Fibroblast of skin of abdomen (primary cell): ENCODE measurements around the gene SHANK1.

Experiments
- DNase-seq: peaks from one replicate; pipeline ENCODE4 v3.0.0-alpha.2; 2013

The SHANK1 gene

GRCh38 chr19:50711196-50711595, 8.4 kb downstream of the SHANK1 start:
- DNase-seq = no peak

DNA sequence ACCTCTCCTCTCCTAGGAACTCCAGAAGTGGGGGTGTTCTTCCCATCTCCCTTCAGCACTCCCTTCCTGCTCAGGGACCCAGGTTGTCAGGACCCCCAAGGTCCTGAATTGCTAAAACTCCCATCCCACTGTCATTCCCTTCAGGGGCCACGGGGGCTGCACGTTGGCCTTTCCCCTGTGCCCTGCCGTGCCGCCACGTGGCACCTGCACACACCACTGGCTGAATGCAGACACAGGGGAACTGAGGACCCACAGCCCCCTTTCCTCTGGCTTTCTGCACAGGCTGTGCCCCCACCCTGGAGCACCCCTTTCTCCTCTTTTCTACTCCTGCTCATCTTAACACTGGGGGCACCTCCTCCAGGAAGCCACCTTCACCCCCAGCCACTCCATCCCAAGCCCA, 9.0 kb downstream of the SHANK1 start:
- DNase-seq = no peak

DNA sequence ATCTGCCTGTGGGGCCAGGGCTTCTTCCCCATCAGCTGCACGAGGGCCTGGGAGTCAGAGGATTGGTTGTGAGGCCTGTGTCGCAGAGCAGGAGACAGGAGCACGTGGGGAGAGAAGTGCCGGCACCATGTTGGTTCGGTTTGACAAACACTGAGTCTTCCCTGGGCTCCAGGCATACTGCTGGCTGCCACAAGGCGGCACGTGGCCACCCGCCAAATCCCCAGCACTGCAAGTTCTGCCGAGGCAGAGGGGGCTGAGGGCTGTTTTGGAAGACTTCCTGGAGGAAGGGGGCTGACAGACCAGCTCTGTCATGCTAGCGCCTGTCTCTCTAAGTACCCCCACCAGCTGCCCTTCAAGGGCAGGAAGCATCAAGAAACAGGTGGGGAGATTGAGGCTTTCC, 9.5 kb downstream of the SHANK1 start:
- DNase-seq = no peak

GRCh38 chr19:50708179-50708879, 11.3 kb downstream of the SHANK1 start:
- no peak for DNase-seq

GRCh38 chr19:50706387-50706786, 13.2 kb downstream of the SHANK1 start:
- no peak for DNase-seq

DNA sequence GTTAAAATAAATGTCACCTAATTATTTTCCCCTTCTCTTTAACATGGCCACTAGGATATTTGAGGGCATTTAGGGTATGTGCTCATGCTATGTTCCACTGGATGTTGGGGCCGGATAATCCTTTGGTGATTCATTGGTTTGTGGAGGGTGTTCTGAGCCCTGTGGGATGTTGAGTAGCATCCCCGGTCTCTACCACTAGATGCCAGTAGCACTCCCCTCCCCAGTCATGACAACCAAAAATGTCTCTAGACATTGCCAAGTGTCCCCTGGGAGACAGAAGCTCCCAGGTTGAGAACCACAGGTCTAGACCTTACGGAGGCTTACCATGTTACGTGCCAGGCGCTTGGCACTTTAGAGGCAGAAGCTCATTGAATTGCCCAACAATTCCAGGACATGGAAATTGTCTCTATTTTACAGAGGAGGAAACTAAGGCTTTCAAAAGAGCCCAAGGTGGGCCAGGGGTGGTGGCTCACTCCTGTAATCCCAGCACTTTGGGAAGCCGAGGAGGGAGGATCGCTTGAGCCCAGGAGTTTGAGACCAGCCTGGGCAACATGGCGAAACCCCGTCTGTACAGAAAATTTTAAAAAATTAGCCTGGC, 14.1 kb downstream of the SHANK1 start:
- DNase-seq = peak; percentile 75

GRCh38 chr19:50703915-50704796, 15.4 kb downstream of the SHANK1 start:
- DNase-seq = peak; percentile 17

- no peak for DNase-seq
These were observed 16.5 kb downstream of the SHANK1 start for GRCh38 chr19:50702871-50703829.

DNA sequence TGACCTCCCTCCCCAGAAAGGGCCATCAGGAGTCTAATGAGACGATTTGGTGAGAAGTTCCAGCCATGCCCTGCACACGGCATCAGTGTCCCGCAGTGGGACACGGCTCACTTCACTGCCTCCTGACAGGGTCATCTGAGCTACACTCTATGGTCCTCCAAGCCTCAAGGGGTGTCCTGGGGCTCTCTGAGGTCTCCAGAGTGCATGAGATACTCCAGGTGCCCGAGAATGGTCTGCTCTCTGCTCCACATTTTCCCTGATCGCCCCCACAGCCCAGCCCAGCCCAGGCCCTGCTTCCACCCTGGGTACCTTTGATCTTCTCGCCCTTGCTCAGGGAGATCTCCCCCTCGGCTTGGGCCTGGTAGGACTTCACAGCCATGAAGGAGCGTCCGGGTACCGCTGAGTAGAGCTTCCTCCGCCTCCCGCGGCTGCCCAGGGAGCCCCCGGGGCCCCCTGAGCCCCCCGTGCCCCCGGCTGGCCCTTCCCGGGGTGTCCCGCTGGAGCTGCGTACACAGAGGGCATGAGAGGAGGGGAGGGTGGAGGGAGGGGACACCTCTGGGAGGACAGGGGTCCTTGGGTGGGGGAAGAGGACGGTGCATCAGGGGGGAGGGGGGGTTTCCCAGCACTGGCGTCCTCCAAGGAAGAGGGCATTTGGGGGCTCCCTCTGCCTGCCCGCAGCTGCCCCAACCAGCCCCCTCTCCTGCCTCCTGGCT, 17.3 kb downstream of the SHANK1 start:
- DNase-seq = no peak

GRCh38 chr19:50701367-50701985, 18.1 kb downstream of the SHANK1 start:
- DNase-seq = no peak

DNA sequence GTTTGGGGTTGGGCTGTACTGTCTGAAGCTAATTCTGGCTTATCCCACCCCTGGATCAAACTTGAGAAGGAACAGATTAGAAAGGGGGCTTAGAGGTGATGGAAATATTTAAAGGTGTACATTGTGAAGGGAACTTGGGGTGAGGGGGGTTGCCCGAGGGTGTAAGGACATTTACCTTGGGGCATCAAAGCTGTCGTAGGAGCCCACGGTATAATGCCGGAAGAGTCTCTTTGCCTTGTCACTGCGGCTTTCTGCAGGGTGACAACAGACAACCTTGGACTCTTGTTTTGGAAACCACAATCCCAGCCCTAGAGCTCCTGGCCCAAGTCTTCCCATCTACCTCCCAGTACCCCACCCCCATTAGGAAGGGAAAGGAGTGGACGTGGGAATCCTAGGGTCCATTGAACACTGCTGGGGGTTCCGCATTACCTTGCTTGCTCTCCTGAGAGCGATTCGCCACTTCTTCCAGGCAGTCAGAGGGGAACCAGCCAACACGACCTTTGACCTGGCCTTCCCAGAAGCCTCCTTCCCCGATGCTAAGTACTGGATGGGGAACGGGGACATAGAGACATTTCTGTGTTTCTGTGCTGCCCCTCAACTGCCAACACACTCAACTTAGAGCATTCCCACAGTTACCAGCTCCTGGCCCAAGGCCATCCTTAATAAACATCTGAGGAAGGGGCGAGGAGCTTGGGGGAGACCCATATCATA, 22.0 kb downstream of the SHANK1 start:
- no peak for DNase-seq

DNA sequence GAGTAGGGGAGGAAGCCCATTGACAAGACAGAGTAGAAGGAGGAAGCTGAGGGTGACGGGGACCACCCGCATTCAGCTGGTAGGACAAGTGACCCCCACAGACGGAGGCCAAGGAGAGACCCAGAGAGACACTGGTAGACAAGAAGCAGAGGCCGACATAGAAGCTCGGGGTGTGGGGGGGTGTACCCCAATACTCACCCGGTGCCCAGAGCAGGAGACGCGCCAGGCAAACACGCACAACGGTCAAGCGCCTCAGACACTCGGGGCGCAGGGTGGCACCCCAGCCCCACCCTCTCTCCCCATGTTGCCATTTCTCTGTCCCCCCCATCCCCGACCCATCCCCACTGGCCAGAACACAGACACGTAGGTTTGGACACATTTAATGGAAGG, 23.5 kb downstream of the SHANK1 start:
- no peak for DNase-seq

DNA sequence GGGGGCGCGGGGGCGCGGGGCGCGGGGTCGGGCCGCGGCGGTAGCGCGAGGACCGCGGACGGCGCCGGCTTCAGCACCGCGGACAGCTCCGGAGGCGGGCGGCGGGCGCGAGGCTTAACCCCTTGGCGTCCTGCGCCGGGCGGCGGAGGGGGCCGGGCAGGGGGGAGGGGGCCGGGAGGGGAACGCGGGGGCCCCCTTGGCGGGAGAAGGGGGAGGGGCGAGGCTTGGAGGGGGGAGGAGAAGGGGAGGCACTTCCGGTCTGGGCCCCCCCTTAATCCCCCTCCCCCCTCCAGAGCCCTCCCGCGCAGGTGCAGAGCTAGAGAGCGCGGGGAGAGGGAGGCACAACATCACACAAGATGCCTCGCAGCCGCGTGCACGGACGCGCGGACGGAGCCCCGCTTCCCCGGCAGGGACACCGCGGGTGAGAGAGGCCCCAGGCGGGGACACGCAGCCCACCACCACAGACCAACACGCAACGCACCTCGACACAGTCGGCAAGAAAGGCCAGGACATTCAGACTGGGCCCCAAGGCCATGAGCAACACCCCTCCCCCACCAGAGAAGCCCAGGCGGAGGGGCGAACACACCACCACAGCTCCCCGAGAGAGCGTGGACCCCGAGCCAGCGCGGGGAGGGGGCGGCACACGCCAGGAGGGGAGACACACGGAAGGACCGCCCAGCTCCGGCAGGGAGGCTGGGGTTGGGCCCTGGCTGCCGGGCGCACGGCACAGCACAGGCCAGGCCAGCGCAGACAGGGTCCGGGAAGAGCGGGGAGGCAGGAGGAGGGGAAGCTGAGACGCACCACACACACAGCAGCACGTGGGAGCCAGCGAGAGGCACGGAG, 24.1 kb downstream of the SHANK1 start:
- DNase-seq = peak; percentile 18

- no peak for DNase-seq
These were observed 24.8 kb downstream of the SHANK1 start for GRCh38 chr19:50694815-50695145.

DNA sequence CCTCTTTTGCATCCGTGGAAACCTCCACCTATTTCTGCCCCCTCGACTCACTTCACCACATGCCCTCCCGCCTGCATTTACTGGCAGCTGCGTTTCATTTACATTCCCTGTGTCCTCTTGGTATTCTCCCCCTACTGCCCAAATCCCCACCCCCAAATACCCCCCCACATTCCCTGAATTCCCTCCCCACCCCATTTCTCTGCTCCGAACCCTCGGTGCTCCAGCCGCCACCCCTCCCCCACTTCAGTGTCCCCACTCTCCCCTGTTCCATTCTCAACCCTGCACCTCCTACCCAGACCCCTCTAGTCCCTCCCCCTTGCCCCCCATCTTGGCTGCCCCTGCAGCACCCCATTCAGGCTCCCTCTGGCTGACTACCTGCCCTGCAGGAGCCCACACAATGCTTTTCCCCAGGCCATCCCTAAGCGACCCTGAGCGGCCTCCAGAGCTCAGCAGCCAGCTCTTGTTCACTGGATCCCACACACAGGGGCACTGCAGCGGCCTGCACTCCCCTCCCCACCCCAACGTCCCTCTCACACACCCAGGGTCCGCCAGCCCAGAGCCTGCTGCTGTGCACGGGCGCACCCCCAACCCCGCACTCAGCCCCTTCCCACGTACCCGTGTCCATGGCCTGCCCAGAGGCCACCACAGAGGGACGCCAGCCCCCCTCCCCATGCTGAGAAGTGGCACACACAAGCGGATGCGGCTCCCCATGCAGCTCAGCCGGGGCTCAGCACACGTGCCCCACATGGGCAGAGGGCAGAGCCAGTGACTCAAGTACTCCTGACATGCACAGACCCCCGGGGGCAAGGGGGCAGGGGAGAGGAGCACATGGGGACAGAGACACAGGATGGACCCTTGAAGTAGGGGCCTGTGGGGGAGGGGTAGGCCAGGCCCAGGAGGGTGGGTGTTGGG, 26.3 kb downstream of the SHANK1 start:
- DNase-seq = no peak

GRCh38 chr19:50690439-50690838, 29.2 kb downstream of the SHANK1 start:
- no peak for DNase-seq

DNA sequence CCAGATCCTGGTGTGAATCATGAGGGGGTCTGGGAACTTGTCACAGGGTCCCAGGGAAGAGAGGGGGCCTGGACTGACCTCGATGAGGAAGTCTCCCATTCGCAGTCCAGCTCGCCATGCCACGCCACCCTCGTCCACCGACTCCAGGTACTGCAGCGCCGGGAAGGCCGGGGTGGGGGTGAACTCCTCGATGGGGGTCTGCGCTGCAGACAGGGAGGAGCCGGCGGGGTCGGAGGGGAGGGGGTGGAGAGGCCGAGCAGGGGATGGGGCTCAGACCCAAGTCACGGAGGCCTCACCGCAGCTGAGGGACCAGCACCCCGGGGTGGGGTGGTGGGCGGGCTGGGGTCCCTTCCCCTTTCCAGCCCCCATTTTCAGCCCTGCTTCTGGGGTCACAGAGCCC, 30.8 kb downstream of the SHANK1 start:
- no peak for DNase-seq

DNA sequence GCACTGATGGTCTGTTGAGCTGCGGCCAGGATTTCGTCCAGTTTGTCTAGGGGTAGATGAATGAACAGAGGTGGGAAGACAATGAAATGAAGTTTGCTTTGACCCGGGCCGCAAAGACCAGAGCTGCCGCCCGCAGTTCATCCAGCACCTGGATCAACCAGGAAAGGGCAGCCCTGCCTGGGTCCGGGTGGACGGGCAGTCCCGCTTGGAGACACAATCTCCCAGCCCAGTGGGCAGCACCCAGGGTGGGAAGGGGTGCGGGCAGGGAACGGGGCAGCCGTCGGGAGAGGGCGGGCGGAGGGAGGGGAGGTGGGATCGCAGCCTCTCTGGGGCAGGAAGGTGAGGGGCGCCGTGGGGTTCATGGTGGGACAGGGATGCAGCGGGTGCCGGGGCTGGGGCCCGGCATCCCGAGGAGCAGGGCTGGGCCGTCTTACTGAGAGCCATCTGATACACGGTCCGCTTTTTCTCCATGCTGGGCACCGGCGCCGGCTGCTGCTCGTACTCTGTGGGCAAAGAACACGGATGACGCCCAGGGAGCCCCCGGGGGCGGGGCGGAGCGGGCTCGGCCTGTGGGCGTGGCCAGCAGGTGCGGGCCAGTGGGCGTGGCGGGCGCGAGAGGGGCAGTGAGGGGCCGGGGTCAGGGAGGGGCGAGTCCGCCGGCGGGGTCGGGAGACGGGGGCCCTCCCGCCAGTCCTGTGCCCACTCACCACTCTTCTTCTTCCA, 33.1 kb downstream of the SHANK1 start:
- no peak for DNase-seq
